HEK293 (cell line): ENCODE results near the gene EVL.

Source experiments
- CTCF ChIA-PET: fragments of 350-600 bp; formaldehyde crosslinking; extraction: SDS; loops from one replicate; lab custom pipeline; 2021; ENCODE audit warnings: antibody characterized with exemption; lab: Yijun Ruan, JAX
- POLR2A ChIA-PET: fragments of 300-600 bp; formaldehyde crosslinking; extraction: SDS; loops from one replicate; lab custom pipeline; 2020; ENCODE audit warnings: antibody characterized with exemption, inconsistent platforms; lab: Yijun Ruan, JAX
- H3K27ac ChIP-seq: fragments of 200-500 bp; sonication (Bioruptor generic); 2 replicates; pipeline ENCODE4 v1.5.1; 2014; ENCODE audit warnings: low read depth, low read length, control low read depth, inconsistent platforms; ENCODE audit errors: extremely low read depth
- H3K36me3 ChIP-seq, 2 experiments: fragments of 200-500 bp in 1 of 2; sonication (Bioruptor generic) in 1 of 2; 1 replicate in 1 of 2; 2 replicates in 1 of 2; pipeline ENCODE4 v1.5.1; 2014 to 2017; ENCODE audit warnings: inconsistent platforms in 2 of 2, low read length in 2 of 2; ENCODE audit not compliant: control insufficient read depth in 2 of 2, insufficient read depth in 1 of 2
- H3K4me1 ChIP-seq: fragments of 200-500 bp; sonication (Bioruptor generic); 2 replicates; pipeline ENCODE4 v1.5.1; 2014; ENCODE audit warnings: mild to moderate bottlenecking, low read length, inconsistent platforms; ENCODE audit not compliant: control insufficient read depth, insufficient read depth
- H3K4me3 ChIP-seq: 2 replicates; pipeline ENCODE4 v1.5.1; 2011; ENCODE audit warnings: low read depth, mild to moderate bottlenecking, control low read depth, low read length, moderate library complexity
- H3K9me3 ChIP-seq: fragments of 200-500 bp; sonication (Bioruptor generic); 2 replicates; pipeline ENCODE4 v1.5.1; 2014; ENCODE audit warnings: low read depth, low read length, inconsistent platforms; ENCODE audit not compliant: control insufficient read depth, insufficient read depth
- KLF7 ChIP-seq: fragments of 450-650 bp; formaldehyde crosslinking; IDR thresholded peaks from 2 replicates; pipeline ENCODE4 v1.5.1; 2016; ENCODE audit warnings: missing biosample characterization, missing genetic modification characterization, borderline replicate concordance
- MYNN ChIP-seq: fragments of 450-650 bp; formaldehyde crosslinking; IDR thresholded peaks from 2 replicates; pipeline ENCODE4 v1.5.1; 2016; ENCODE audit warnings: missing biosample characterization, missing genetic modification characterization, borderline replicate concordance
- MZF1 ChIP-seq: fragments of 450-650 bp; formaldehyde crosslinking; IDR thresholded peaks from 2 replicates; pipeline ENCODE4 v1.5.1; 2017; ENCODE audit warnings: missing biosample characterization, missing genetic modification characterization, borderline replicate concordance
- ZNF155 ChIP-seq: fragments of 450-650 bp; formaldehyde crosslinking; IDR thresholded peaks from 2 replicates; pipeline ENCODE4 v1.5.1; 2016; ENCODE audit warnings: missing biosample characterization, missing genetic modification characterization
- ZNF16 ChIP-seq: fragments of 450-650 bp; formaldehyde crosslinking; IDR thresholded peaks from 2 replicates; pipeline ENCODE4 v1.5.1; 2016; ENCODE audit warnings: low read depth, missing biosample characterization, missing genetic modification characterization
- ZNF302 ChIP-seq: fragments of 450-650 bp; formaldehyde crosslinking; IDR thresholded peaks from 2 replicates; pipeline ENCODE4 v1.5.1; 2016; ENCODE audit warnings: missing biosample characterization, missing genetic modification characterization, low read depth
- ZNF341 ChIP-seq: fragments of 450-650 bp; formaldehyde crosslinking; IDR thresholded peaks from 2 replicates; pipeline ENCODE4; 2016; ENCODE audit warnings: low read depth, missing biosample characterization, missing genetic modification characterization
- ZNF354C ChIP-seq: fragments of 450-650 bp; formaldehyde crosslinking; IDR thresholded peaks from 2 replicates; pipeline ENCODE4 v1.5.1; 2016; ENCODE audit warnings: missing biosample characterization, missing genetic modification characterization, low read depth, borderline replicate concordance
- ZNF37A ChIP-seq: fragments of 450-650 bp; IDR thresholded peaks from 2 replicates; pipeline ENCODE4 v1.5.1; 2018; ENCODE audit warnings: missing biosample characterization, missing genetic modification characterization
- ZNF416 ChIP-seq: fragments of 450-650 bp; formaldehyde crosslinking; IDR thresholded peaks from 2 replicates; pipeline ENCODE4 v1.5.1; 2016; ENCODE audit warnings: missing biosample characterization, missing genetic modification characterization
- ZNF544 ChIP-seq: fragments of 450-650 bp; formaldehyde crosslinking; IDR thresholded peaks from 2 replicates; pipeline ENCODE4 v1.5.0; 2017; ENCODE audit warnings: missing biosample characterization, missing genetic modification characterization
- ZNF664 ChIP-seq: fragments of 450-650 bp; formaldehyde crosslinking; IDR thresholded peaks from 2 replicates; pipeline ENCODE4 v1.5.1; 2016; ENCODE audit warnings: missing biosample characterization, missing genetic modification characterization
- ZNF777 ChIP-seq: fragments of 450-650 bp; formaldehyde crosslinking; IDR thresholded peaks from 2 replicates; pipeline ENCODE4 v1.5.1; 2017; ENCODE audit warnings: missing biosample characterization, missing genetic modification characterization, borderline replicate concordance
- TF ChIP-seq, protein P1 (sequence below): fragments of 450-650 bp; formaldehyde crosslinking; conservative IDR thresholded peaks from 2 replicates; pipeline ENCODE4 v1.5.1; 2016; ENCODE audit warnings: low read depth, missing biosample characterization, missing genetic modification characterization
- TF ChIP-seq, protein P2 (sequence below): fragments of 450-650 bp; formaldehyde crosslinking; IDR thresholded peaks from 2 replicates; pipeline ENCODE4 v1.5.1; 2016; ENCODE audit warnings: missing biosample characterization, missing genetic modification characterization
- TF ChIP-seq, protein P3 (sequence below): fragments of 450-650 bp; formaldehyde crosslinking; IDR thresholded peaks from 2 replicates; pipeline ENCODE4 v1.5.1; 2016; ENCODE audit warnings: missing biosample characterization, missing genetic modification characterization
- TF ChIP-seq, protein P4 (sequence below): fragments of 450-650 bp; formaldehyde crosslinking; IDR thresholded peaks from 2 replicates; pipeline ENCODE4 v1.5.1; 2017; ENCODE audit warnings: missing biosample characterization, missing genetic modification characterization

The EVL gene

DNA sequence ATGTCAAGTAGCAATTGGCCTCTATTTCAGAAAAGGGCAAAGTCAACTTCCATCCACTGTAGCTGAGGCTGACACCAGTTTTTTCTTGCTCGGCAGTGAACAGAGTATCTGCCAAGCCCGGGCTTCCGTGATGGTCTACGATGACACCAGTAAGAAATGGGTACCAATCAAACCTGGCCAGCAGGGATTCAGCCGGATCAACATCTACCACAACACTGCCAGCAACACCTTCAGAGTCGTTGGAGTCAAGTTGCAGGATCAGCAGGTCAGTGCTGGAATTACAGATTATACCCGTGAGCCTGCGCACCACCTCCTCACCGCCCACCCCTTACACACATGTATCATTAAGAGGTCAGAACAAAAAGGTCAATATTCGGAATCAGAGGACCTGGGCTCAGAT, 19.4 kb downstream of the EVL start:
- CTCF ChIA-PET = interaction anchor here (0.6 to 2.2 kb wide), 2 partner anchors 23 to 30 kb away, joined by 3 to 5 read pairs; no protein-coding TSS in a partner anchor
- H3K9me3 ChIP-seq = no peaks in the 10 kb centered on the region
- H3K4me3 ChIP-seq = no peak overlapping the region
- H3K36me3 ChIP-seq = peaks cover 0 to 20% of the 10 kb centered on the region in 2 experiments; a peak in 2 of 3 replicates
- peaks cover 5% of the 10 kb centered on the region; the same call in 1 of the 2 replicates for H3K4me1 ChIP-seq
- H3K27ac ChIP-seq = no peak overlapping the region
- TF ChIP-seq, protein P1, sequence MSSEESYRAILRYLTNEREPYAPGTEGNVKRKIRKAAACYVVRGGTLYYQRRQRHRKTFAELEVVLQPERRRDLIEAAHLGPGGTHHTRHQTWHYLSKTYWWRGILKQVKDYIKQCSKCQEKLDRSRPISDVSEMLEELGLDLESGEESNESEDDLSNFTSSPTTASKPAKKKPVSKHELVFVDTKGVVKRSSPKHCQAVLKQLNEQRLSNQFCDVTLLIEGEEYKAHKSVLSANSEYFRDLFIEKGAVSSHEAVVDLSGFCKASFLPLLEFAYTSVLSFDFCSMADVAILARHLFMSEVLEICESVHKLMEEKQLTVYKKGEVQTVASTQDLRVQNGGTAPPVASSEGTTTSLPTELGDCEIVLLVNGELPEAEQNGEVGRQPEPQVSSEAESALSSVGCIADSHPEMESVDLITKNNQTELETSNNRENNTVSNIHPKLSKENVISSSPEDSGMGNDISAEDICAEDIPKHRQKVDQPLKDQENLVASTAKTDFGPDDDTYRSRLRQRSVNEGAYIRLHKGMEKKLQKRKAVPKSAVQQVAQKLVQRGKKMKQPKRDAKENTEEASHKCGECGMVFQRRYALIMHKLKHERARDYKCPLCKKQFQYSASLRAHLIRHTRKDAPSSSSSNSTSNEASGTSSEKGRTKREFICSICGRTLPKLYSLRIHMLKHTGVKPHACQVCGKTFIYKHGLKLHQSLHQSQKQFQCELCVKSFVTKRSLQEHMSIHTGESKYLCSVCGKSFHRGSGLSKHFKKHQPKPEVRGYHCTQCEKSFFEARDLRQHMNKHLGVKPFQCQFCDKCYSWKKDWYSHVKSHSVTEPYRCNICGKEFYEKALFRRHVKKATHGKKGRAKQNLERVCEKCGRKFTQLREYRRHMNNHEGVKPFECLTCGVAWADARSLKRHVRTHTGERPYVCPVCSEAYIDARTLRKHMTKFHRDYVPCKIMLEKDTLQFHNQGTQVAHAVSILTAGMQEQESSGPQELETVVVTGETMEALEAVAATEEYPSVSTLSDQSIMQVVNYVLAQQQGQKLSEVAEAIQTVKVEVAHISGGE = no peak
- TF ChIP-seq ZNF544 (no peak), ZNF302 (no peak), ZNF37A (tag by site-specific recombination) (no peak), ZNF777 (no peak), ZNF416 (tag by site-specific recombination) (no peak), ZNF341 (tag by site-specific recombination) (no peak), KLF7 (tag by site-specific recombination) (no peak), MZF1 (no peak), ZNF155 (no peak)
- TF ChIP-seq, protein P2, sequence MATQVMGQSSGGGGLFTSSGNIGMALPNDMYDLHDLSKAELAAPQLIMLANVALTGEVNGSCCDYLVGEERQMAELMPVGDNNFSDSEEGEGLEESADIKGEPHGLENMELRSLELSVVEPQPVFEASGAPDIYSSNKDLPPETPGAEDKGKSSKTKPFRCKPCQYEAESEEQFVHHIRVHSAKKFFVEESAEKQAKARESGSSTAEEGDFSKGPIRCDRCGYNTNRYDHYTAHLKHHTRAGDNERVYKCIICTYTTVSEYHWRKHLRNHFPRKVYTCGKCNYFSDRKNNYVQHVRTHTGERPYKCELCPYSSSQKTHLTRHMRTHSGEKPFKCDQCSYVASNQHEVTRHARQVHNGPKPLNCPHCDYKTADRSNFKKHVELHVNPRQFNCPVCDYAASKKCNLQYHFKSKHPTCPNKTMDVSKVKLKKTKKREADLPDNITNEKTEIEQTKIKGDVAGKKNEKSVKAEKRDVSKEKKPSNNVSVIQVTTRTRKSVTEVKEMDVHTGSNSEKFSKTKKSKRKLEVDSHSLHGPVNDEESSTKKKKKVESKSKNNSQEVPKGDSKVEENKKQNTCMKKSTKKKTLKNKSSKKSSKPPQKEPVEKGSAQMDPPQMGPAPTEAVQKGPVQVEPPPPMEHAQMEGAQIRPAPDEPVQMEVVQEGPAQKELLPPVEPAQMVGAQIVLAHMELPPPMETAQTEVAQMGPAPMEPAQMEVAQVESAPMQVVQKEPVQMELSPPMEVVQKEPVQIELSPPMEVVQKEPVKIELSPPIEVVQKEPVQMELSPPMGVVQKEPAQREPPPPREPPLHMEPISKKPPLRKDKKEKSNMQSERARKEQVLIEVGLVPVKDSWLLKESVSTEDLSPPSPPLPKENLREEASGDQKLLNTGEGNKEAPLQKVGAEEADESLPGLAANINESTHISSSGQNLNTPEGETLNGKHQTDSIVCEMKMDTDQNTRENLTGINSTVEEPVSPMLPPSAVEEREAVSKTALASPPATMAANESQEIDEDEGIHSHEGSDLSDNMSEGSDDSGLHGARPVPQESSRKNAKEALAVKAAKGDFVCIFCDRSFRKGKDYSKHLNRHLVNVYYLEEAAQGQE = no peak
- TF ChIP-seq, all 188 proteins: peak for 0
- POLR2A ChIA-PET = no interaction called here

DNA sequence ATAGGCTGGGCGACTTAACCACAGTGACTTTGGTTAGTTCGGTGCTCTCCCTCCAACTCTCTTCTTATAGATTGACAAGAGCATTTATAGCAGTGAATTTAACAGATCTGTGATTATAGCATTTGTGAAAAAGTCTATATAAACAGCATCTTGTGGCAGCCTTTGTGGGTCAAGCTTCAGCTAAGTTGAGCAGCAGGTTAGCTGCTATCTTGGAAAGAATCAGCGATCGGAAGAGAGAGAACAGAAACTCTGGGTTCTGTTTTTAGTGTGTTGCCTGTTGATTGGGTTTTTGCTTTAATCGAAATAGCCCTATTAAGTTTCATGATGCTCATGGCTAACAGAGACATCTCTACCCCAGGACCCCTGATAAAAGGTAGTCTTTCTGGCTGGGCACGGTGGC, 20.2 kb downstream of the EVL start:
- TF ChIP-seq ZNF664 (tag by site-specific recombination) (no peak), ZNF354C (tag by site-specific recombination) (no peak), MYNN (tag by site-specific recombination) (no peak), ZNF16 (tag by site-specific recombination) (no peak)
- TF ChIP-seq, protein P3, sequence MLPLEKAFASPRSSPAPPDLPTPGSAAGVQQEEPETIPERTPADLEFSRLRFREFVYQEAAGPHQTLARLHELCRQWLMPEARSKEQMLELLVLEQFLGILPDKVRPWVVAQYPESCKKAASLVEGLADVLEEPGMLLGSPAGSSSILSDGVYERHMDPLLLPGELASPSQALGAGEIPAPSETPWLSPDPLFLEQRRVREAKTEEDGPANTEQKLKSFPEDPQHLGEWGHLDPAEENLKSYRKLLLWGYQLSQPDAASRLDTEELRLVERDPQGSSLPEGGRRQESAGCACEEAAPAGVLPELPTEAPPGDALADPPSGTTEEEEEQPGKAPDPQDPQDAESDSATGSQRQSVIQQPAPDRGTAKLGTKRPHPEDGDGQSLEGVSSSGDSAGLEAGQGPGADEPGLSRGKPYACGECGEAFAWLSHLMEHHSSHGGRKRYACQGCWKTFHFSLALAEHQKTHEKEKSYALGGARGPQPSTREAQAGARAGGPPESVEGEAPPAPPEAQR (tag by site-specific recombination) = no peak
- TF ChIP-seq, protein P4, sequence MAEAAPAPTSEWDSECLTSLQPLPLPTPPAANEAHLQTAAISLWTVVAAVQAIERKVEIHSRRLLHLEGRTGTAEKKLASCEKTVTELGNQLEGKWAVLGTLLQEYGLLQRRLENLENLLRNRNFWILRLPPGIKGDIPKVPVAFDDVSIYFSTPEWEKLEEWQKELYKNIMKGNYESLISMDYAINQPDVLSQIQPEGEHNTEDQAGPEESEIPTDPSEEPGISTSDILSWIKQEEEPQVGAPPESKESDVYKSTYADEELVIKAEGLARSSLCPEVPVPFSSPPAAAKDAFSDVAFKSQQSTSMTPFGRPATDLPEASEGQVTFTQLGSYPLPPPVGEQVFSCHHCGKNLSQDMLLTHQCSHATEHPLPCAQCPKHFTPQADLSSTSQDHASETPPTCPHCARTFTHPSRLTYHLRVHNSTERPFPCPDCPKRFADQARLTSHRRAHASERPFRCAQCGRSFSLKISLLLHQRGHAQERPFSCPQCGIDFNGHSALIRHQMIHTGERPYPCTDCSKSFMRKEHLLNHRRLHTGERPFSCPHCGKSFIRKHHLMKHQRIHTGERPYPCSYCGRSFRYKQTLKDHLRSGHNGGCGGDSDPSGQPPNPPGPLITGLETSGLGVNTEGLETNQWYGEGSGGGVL (tag by site-specific recombination) = no peak
- TF ChIP-seq, all 188 proteins: peak for 0
- ChIA-PET CTCF (interaction anchor here (0.7 kb wide), 1 partner anchor 246 kb away, joined by 3 read pairs; no protein-coding TSS in a partner anchor), POLR2A (no interaction called here)
- Histone ChIP-seq H3K36me3 (peaks cover 0 to 20% of the 10 kb centered on the region in 2 experiments; a peak in 2 of 3 replicates), H3K4me3 (no peak overlapping the region), H3K4me1 (0 out of 2 replicates have a peak, but pooled peaks cover under 1% of the 10 kb centered on the region), H3K9me3 (no peaks in the 10 kb centered on the region), H3K27ac (no peak overlapping the region)
